ENCODE measurements around the gene COMMD10.

COMMD10 gene

GRCh38 chr5:116297296-116297814, 212.5 kb downstream of the COMMD10 start:
- no peak for DNase-seq

DNA sequence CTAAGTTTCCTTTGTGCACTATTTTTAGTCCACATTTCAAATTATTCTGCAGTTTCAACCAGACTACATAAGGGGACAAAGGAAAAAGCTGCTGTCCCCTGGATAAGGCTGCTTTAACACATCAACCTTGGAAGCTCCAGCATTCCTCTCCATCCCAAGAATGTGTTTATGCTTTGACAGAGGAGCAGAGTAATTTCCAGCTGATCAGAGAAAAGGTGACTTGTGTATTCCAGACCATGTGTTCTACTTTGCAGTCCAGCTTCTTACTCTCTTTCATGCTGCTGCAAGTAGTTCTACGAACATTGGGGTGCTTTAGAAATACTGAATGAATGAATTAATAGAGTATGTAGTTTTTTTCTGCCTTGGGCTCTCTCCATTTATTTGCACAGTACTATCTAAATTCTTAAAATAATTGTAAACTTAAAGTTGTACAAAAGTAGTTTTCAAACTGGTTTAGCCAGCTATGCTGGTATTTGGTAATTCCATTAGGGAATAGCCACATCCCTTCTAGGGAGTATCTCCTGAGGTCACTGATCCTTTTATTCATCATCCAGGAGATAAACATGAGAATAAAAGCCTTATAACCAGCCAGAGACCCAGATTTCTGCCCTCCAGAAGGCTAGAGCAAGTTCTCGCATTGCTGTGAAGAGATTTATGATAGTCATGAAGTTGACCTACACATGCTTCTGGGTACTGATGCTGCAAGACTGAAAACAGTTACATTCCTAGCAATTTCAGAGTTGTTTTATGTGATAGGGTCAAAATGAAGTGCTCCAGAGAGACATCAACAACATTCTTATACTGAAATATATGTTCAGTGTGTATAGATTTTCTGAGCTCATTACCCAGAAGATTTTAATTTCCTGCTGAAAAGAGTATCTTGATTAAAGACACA, 215.2 kb downstream of the COMMD10 start:
- DNase-seq: no peak

DNA sequence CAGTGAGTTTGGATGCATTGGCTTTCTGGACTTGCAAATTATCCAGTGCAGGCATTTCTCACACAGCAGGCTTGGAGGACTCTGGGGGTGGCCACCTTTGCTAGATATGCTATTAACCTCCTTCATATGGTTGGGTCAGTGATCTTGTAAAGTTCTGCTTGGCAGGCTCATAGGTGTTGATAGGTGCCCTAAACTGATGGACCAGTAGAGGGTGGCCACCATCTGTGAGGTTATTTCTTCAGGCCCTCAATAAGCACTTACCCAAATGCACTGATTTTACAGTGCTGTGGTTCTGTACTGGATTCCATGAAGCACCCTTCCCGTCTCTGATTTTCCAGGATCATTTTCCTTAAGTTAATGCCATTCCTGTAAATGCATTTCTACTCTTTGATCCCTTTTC, 216.3 kb downstream of the COMMD10 start:
- DNase-seq: no peak

DNA sequence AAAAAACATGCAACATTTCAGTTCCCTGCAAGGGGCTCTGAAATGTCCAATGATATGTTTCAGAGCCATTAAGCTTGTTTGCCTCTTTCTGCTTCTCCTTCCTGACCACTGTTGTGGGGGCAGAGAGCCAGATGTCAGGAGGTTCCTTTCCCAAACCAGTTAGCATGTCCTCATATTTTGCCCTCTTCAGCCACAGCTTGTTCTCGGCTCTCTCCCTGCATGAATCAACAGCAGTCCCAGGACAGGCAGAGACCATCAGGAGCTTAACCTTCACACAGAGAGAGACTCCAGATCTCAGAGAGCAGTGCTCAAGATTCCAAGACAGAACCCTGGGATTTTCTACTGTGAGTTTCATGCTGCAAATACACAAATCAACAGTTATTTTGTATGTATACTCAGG, 218.5 kb downstream of the COMMD10 start:
- DNase-seq: no peak

DNA sequence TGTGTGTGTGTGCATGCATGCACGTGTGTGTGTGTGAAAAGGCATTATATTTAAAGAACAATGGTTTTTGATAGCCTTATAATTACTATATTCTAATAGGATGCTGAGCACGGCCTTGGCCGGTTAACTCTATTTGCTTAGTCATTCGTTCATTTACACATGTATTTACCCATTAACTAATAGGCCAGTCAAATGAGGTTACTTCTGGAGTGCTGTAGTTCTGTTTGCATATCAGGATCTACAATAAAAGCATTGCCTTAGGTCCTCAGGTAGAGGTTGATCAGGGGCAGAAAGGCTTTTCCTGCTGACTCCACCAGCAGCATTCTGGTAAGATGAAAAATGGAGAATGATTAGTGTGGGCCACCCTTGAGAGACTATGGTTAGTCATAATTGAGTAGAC, 219.0 kb downstream of the COMMD10 start:
- DNase-seq: no peak

DNA sequence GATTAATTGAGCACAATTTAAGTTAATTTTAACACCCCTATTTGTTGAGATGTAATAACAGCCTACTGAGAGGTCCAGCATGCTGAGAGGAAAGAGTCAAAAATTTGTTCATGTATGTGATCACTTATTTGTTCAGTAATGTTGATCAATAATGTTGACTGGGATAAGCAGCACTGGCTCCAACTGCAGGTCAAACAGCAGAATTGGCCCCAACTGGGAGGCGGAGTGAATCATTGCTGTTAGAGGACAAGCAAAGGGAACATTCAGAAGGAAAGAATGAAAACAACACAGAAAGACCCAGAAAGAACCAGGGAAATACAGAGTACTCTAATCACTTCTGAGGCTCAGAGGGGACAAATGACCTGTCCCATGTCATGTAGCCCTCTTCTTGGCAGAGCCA, 221.1 kb downstream of the COMMD10 start:
- no peak for DNase-seq

DNA sequence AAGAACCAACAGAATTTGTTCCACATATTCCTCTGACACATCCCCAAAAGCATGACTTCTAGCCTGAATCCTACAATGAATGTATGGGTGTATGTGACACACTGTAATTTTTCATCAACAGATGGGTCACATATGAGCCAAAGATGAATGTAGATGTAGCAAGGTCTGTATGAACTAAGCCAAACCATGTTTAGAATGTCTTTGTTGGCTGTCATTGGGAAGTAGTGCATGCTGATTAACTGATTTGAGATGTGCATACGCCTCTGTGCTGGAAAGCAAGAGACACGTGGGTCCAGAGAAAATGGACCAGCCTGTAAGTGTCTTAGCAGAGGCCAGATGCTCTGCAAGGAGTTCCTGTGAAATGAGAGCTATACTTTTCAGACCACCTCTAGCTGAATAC, 222.0 kb downstream of the COMMD10 start:
- DNase-seq: no peak

DNA sequence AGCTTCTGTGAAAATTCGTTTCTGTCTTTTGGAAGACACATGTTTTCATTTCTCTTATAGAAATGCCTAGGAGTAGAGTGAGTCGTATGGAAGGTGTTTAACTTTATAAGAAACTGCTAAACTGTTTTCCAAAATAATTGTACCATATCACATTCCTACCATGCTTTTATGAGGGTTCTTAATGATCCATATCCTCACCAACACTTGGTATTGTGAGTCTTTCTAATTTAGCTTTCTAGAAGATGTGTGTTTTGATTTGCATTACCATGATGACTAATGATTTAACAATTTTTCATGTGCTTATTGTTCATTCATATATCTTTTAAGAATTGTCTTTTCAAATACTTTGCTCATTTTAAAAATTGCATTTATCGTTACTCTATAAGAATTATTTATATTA, 223.6 kb downstream of the COMMD10 start:
- no peak for DNase-seq

GRCh38 chr5:116313366-116313765, 228.5 kb downstream of the COMMD10 start:
- no peak for DNase-seq

GRCh38 chr5:116315531-116315930, 230.7 kb downstream of the COMMD10 start:
- DNase-seq: no peak

DNA sequence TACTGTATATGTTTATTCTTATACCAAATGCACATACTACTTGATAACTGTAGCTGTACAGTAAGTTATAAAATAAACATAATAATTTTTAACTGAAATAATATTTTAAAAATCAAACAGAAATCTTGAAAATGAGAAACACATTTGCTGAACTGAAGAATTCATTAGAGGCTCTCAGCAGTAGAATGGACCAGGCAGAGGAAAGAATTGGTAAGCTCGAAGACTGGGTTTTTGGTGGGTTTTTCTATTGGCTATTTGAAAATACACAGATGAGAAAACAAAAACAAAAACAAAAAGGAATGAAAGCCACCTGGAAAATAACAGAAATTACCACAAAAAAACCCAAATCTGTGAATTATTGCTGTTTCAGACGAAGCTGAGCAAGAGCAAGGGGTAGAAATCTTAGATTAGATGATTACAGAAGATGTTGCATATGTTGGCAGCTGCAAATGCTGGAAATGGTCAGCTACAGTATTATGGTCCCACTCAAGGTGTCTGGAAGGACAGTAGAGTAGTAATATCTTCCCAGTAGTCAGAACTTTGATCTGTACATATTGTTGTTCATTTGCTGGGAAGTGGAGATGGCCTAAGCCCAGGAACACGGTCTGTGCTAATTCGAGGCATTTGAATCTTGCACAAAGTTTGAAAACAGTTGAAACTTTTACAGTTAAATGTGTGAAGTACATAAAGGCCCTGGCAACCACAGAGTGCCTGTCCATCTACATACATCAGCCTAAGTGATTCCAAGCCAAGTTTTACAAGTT, 233.4 kb downstream of the COMMD10 start:
- DNase-seq: no peak

DNA sequence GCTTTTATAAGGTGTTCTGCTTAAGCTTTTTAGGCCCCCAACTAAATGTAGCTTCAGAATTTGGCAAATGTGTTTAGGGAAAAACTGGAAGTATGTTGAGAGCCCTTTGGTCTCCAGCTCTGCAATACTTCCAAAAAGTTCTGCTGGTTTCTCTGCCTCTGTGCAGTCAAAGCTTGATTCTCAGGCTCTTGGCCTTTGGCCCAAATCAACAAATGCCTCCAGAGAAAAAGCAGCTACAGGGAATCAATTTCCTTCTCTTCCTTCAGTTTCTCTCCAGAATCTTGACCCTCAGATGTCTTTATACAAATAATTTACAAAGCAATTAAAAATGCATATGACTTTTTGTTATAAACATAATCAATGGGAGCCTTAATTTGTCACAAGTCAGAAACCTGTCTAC, 235.7 kb downstream of the COMMD10 start:
- no peak for DNase-seq

DNA sequence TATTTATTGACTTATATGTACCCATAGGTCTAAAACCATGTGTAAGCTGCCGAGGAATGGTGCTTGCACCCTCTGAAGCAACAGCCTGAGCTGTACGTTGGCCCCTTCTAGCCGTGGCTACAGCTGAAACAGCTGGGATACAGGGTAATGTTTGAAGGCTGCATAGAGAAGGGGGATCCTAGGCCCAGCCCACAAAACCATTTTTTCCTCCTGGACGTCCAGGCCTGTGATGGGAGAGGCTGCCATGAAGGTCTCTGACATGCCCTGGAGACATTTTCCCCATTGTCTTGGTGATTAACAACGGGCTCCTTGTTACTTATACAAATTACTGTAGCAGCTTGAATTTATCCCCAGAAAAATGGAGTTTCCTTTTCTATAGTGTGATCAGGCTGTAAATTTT, 244.7 kb downstream of the COMMD10 start:
- no peak for DNase-seq

DNA sequence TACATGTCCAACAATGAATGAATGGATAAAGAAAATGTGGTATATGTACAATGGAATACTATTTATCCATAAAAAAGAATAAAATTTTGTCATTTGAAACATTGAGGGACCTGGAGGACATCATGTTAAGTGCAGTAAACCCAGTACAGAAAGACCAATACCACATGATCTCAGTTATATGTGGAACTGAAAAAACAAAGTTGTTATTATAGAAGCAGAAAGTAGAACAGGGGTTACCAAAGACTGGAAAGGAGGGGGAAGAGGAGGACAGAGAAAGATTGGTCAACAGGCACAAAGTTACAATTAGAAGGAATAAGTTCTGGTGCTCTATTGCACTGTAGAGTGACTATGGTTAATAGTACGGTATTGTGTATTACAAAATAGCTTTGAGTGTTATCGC, 256.0 kb downstream of the COMMD10 start:
- DNase-seq: no peak

Data from stimulated activated CD4-positive, alpha-beta T cell treated with anti-CD3 and anti-CD28 coated beads, Interleukin-2, amount 100 ng/mL, for 48 hours (primary cell).